Activated CD4-positive, alpha-beta T cell treated with anti-CD3 and anti-CD28 coated beads for 24 hours (primary cell): ENCODE measurements around the gene METRNL.
"Not testable (repeated sequence)": the region's sequence is repeated elsewhere in the genome, so short reads cannot be mapped to it uniquely, and the experiment has no call there.

Source experiments
- DNase-seq, 2 donors: peaks; one replicate each; pipeline ENCODE4 v3.0.0-alpha.2; 2020; ENCODE audit warnings: low read depth in 2 of 2

Gene METRNL

DNA sequence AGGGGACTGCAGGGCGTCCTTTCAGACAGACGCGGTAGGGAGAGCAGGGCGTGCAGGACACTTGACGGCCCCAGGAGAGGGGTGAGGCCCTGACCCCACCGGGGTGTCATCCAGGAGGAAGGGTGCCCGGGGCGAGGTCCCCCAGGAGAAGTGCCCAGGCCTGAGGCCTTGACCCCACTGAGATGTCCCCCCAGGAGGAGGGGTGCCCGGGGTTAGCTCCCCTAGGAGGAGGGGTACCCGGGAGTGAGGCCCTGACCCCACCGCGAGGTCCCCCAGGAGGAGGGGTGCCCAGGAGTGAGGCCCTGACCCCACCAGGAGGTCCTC, 27.2 kb upstream of the METRNL start:
- no peak for DNase-seq

DNA sequence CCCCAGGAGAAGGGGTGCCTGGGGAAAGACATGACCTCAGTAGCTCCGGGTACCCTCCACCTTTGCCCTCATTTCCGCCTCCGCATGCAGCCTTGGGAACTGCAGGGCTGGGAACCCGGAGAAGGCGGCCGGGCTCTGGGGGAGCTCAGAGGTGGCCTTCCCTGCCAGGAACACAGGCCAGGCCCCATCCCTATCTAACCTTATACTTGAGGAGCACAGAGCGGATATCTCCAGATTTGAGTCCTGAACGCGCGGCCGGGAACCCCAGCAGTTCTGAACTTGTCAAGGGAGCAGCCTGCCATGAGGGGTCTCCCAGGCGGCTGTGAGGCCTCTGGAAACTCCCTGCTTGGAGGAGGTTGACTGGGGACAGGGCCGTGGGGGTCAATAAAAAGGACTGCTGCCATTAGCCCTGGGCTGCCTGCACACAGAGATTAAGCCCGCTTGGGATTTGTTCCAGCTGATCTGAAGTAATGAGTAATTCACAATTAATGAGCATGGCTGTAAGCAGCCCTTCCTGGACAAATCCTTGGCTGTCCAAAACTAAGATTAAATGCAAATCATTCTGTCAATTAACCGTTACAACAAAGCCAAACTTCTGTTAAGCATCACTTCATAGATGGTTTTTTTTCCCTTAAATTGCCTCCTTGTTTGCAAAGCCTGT, 26.3 kb upstream of the METRNL start:
- DNase-seq: no peak

DNA sequence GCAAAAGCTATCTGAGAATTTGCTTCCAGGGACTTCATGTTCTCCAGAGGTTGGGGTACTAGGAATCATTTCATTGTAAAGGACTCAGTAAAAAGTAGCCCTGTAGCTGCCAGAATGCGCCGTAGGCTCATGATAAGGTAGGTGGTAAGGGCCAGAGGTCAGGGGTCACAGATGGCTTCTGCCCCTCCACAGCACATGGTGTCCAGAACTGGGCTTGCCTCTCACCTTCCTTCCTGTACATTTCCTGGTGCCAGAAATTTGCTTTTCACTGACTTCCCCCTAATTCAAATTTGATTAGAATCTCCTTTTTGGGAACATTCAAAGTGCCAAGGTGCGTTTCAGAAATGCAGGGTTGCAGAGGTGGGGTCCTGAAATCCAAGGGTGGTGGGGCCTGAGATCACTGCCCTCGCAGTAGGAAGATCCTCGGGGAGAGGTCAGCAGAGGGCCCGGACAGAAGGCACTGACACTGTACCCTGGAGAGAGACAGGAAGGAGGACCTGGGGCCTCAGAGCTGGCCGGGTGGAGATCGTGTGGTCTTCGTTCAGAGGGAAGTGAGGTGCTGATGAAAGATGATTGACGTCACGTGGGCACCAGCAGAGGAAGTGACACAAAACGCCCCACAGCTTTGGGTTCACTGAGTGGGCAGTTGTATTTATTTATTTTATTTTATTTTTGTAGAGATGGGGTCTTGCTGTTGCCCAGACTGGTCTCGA, 25.5 kb upstream of the METRNL start:
- no peak for DNase-seq

DNA sequence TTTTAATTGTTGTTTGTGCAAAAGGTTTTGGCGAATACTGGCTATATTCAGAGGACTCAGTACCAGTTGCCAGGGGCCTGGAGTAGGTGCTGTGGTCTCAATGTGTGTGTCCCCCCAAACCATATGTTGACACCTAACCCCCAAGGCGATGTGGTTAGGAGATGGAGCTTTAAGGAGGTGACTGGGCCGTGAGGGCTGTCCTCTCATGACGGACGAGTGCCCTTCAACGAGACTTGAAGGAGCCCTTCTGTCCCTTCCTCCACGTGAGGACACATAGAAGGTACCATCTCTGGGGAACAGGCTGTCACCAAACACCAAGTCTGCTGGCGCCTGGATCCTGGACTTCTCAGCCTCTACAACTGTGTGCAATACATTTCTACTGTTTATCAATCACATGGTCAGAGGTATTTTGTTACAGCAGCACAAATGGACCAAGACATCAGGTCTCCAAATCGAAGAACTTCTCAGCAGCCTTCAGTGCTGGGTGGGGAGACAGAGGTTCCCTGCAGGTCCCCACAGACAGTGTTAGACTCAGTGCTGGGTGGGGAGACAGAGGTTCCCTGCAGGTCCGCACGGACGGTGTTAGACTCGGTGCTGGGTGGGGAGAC, 24.8 kb upstream of the METRNL start:
- DNase-seq: no peak

DNA sequence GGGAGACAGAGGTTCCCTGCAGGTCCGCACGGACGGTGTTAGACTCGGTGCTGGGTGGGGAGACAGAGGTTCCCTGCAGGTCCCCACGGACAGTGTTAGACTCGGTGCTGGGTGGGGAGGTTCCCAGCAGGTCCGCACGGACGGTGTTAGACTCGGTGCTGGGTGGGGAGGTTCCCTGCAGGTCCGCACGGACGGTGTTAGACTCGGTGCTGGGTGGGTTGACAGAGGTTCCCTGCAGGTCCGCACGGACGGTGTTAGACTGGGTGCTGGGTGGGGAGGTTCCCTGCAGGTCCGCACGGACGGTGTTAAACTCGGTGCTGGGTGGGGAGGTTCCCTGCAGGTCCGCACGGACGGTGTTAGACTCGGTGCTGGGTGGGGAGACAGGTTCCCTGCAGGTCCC, 24.2 kb upstream of the METRNL start:
- not testable (repeated sequence) for DNase-seq

DNA sequence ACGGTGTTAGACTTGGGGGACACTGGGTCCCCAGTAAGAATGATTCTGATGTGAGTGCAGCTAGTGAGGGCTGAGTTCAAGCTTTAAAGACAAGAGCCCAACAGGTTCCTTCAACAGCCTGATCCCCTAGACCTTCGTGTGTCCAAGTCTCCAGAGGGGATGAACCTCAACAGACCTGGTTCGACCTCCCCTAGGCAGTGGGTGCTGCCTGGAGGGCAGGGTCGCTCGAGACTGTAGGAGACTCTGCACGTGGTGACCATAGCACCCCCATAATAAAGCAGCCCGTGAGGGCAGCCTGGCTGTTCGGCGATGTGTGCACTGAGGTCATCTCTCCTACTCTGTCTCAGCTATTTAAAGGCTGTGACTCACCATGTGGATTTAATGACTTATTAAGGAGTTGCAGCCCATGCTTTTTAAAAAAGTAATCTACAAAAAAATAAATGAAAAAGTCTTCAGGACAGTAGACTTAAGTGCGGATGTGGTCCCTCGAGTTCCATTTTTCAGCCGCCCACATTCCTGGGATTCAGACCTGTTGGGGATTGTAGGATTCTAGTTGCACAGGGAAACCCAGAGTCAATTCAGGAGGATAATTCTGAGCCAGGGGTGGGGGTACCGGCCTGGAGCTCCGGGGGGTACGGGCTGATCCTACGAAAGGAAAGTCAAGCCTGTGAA, 23.4 kb upstream of the METRNL start:
- DNase-seq: no peak

DNA sequence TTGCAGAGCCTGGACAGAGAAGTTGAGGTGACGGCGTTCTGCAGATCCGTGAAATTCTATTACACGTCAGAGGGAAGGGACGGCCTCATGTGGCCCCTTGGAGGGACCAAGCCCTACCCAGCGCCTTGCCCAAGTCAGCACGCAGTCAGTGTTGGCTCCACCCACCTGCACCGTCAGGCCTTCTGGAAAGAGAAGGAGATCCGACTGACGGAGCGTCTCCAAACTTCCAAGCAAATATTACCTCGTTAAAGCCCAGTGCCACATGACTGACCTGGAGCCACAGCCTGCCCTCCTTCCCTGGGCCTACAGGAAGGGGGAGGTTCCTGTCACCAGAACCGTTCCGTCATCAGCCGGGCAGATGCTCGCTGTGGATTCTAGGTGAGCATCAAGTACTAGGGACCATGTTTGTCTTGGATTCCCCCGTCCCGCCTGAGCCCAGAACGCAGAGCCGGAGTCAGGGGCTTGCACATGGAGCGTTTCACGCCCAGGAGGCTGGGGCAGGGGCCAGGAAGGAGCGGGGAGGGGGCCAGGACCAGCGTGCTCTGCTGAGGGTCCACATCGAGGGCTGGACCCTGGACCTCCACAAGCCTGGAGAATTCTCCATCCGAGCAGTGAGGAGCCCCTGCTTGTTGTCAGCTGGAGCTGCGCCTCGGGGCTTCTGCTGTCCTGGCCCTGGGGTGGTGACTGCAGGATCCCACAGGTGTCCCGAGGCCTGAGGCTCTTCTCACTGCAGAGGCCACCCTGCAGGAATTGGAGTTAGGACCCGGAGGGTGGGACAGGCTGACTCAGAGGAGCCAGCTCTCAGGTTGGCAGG, 22.6 kb upstream of the METRNL start:
- no peak for DNase-seq

DNA sequence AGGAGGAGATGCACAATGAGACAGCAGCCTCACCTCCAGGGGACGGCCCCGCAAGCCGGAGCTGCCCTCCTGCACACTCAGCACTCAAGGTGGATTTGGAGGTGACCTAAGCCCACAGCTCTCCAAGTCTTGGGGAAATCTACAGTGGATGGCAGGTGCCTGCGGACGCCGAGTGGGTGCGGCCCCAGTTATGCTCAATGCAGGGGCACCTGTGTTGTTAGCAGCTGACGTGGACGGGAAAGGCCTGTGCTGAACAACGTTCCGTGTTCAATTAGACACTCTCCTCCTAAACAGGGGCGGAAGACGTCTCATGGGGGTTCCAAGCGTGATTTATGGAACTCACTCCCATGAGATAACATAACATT, 22.0 kb upstream of the METRNL start:
- DNase-seq: no peak

DNA sequence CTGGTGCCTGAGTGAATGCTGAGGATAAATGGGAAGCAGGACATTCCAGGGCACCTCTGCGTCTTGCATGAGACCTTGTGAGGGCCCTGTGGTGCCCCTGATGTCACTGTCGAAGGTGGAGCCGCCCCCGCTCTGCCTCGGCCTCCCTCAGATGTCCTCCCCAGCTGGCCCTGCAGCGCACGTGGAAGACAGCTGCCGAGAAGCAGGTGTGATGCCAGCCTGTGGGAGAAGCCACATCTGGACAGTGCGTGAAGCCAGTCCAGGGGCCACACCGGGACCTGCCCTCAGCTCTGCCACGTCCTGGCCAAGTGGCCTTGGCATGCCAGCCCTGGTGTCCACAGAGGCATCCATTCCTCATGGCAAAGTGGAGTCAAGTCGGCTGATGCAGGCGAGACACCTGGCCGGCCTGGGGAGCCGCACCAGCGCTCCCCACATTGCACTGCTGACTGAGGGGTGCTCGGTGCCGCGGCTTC, 21.6 kb upstream of the METRNL start:
- DNase-seq: no peak

DNA sequence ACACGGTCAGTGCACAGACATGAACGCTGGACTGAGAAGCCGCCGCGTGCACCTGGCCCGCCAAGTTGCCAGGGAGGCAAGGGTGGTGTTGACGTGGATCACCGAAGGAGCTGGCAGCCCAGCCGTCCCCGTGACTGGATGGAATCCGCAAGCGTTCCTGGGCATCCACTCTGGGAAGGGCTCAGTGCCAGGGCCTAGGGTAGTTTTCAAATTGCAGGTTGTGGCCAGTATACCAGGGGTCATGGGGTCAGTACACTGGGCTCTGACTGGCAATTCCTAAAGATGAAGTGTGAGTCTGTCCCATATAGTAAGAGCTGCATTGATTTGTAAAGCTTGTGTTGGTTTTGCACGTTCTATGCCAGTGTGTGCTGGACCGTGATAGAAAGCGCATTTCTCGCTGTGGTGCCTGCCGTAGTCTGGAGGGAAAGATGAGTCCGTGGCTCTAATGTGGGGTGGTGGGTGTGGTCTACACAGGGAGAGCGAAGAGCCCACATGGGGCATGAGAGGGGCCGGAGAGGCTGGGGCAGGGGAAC, 21.1 kb upstream of the METRNL start:
- DNase-seq: no peak

DNA sequence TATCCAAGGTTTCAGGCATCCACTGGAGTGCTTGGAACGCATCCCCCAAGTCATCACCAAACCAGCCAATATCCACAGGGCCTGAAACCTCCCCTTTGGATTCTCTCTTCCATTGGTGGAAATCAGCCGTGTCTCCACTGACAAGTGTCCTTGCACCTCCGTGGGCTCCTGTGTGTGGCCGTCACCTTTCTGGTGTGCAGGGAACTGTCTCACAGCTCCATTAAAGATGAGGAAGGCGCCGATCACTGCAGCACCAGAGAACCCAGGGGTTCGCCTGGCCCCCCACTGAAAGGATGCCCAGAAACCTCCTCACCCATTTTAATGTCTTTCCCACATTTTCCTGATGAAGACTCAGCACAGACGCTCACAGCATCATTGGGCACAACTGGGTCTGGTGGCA, 17.8 kb upstream of the METRNL start:
- DNase-seq: no peak

DNA sequence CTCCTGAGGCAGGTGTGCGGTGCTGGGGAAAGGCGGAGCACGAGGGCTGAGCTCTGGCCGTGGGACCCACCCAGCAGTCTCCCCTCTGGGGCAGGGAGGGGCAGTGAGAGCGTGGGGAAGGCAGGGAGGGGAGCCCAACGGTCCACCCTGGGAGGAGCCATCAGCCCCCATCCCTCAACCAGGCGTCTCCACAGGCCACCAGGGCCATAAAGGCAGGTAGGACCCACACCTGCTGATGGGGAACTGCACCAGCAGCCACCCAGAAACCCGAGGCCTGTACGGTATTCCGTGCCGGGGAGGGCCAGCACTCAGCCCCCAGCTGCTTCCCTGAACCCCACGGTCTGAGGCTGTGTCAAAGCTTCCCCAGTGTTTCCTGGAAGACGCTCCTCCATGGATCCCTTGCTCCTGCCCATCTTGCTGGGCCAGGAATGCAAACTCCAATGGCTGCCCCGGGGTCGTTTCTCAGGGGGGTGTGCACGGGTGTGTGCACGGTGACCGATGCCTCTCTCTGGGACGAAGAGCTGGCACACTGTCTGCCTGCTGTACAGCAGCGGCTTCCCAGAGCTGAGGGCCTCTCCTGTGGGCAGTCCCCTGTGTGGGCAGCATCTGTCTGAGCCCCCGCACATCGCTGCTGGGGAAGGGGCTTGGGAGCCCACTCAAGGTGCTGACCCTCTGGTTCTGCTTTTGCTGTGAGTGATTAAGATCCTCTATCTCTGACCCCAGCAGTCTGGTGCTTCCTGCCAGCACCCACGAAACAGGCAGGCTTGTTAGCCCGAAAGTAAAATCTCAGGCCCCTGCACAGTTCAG, 17.2 kb upstream of the METRNL start:
- DNase-seq: no peak

DNA sequence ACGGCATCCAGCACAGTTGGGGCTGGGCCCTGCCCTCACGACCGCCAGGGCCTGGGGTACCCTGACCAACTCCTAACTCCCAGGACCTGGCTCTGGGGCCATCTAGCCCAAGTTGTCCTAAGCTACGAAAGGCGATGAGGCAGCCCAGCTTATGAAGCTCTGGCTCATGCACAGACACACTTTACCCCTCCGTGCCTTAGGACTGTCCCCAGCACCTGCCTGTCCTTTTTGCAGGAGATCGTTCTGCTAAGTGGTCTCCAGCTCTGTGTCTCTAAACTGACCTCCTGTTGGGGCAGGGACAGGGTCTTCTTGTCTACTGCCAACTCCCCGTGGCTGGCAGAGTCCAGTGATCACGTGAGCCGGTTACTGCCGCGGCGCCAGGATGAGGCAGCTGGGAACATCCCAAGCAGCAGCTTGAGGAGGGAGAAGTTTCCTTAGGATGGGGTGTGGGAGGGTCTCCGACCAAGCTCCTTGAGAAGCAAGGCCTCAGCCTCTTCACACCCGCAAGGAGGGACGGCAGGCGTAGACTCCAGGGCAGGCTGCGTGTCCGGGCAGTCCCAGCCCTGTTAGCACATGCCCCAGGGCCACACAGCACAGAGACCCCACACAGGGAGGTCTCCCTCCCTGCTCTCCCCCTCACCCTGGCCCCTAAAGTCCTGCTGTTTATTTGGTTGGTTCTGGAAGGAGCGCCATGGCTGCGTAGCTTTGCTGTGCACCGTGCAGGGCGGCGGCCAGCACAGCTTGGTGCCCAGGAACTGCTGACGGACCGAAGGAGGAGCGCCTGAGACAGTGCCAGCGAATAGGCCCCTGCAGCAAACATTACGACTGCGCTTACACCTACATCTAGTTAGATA, 16.4 kb upstream of the METRNL start:
- no peak for DNase-seq

DNA sequence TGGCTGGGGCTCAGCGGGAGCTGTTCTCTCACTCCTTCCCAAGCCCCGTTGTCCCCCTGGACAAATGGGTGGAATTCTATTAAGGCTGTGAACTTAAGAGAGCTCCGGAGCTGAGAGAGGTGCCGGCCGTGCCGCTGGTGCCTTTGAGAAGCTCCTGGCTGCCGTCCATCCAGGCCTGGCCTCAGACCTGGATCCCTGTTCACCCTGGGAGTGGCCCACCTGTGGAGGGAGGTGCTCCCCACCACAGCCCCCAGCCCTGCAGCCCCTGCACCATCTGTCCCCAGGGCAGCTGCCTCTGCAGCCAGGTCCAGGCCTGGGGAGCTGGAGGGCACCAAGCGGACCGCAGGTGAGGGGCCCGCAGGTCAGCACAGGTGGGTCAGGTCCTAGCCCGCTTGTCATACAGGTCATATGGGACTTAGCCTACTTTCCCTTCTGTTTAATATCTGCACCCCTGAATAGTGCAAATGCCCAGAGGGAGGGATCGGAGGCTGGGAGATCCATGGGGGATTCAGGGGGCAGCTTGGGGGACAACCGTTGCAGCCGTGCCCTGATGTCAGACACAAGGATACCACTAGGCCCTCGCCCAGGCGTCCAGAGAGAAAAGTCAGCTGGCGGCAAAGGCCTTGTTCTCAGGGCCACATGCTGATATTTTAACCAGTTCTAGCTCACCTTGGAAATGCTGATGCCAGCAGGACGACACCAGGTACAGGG, 15.2 kb upstream of the METRNL start:
- DNase-seq: no peak

DNA sequence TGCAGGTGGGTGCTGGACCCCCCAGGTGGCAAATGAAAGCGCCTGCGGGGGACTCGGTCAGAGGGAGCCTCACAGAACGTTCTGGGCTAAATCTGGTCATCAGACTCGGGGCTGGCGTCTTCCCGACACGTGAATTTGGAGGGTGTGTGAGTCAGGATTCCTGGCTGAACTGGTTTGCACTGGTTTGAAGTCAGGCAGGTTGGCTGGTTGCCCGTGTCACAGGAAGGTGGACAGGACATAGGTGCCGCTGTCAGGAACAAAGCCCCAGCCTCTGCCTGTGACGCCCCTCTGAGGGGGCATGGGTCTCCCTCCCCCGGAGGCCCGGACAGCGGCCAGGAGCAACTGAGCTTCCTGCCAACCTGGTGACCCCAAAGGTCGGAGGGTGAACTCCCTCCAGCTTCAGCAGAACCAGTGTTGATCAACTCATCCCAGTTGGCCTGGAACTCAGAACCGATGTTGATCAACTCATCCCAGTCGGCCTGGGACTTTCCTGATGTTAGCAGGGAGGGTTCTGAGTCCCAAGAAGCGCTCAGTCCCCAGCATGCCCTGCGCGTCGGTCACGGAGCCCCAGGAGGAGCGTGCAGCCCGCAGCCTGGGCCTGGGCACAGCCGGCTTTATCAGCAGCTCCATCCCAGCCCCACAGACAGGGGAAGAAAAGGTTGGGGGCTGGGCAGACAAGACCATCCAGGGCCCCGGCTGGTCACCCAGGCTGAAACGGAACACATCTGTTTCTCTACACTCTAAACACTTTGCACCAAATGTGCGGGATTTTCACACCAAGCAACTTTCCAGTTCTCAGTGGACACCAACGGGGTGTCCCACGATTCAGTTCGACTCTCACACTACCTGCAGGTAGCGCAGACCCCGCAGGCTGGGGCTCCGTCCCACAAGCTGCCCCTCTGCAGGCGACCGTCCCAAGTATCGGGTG, 14.4 kb upstream of the METRNL start:
- no peak for DNase-seq

DNA sequence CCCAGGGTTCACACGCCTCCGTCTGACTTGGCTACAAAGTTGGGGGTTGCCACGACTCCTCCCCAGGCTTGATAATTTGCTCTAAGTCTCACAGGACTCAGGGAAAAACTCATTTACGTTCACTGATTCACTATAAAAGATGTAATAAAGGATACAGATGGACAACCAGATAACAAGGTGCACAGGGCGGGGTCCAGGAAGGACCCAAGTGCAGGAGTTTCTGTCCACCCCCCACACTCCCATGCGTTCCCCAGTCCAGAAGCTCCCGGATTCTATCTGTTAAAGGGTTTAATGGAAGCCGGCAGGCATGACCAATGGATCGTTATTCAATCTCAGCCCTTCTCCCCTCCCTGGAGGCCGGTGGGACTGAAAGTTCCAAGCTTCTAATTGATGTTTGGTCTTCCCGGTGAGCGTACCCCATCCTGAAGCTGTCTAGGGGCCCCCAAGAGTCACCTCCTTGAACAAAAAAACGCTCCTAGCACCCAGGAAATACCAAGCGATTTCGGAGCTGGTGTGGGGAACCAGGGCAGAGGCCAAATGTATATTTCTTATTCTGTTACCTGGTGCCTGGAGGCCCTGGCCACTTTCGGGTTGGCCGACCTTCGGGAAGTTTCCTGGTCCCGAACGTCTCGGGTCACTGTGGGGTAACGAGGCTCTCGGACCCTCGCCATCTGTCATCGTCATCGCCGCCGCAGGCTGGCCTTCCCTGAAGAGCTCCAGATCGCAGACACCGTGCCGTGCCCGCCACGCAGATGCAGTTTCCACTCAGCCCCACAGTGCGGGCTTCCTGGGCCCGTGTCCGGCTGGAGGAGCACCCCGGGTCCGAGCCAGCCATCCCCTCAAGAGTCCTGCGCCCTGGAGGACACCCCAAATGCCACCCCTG, 13.5 kb upstream of the METRNL start:
- DNase-seq: no peak

DNA sequence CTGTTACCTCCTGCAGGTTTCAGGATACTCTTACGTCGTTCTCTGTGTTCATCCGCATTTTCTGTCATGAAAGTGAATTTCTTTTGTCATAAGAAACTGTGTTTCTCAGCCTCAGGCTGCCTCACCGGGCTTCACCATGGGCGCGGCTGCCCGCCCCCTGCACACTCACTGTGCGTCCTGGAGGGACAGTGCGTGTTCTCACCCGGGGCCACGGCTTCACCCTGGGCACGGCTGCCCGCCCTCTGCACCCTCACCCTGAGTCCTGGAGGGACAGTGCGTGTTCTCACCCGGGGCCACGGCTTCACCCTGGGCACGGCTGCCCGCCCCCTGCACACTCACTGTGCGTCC, 12.9 kb upstream of the METRNL start:
- not testable (repeated sequence) for DNase-seq
